NCI-H748 (cell line): Measurements from ENCODE around the gene MYH14.
"Not testable (repeated sequence)": the region's sequence is repeated elsewhere in the genome, so short reads cannot be mapped to it uniquely, and the experiment has no call there.

Source experiments
- DNase-seq: peaks from one replicate; lab custom pipeline; 2025; ENCODE audit not compliant: unreplicated experiment; lab: John Stamatoyannopoulos, UW

MYH14 gene

DNA sequence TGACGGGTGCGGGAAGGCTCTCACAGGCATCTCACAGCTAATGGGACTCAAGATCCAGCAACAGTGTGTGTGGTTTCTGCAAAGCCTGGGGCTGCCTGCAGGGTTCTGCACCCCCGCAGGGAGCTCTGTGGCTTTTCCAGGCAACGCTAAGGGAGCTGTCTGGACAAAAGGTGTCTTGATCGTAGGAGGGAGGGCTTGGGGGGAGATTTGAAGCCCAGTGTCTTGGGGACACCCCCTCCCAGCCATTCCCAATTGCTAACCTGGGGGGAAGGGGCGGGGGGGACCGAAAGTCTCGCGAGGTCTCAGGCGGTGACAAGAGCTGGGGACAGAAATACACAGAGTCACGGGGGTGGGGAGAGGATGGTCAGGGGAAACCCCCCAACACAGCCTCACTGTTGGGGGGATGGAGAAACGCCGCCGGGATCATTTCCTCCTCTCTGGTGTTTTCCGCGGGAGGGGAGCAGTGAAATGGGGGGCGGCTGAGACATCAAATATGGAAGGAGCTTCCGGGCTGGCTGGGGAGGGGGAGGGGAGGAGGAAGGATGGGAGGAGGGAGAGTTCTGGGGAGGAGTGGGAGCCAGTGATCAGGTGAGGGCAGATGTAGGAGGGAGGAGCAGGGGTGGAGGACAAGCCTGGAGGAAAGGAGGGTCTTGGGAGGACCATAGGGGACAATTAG lies 112.5 kb downstream of the MYH14 start:
- peak; percentile 84 for DNase-seq

DNA sequence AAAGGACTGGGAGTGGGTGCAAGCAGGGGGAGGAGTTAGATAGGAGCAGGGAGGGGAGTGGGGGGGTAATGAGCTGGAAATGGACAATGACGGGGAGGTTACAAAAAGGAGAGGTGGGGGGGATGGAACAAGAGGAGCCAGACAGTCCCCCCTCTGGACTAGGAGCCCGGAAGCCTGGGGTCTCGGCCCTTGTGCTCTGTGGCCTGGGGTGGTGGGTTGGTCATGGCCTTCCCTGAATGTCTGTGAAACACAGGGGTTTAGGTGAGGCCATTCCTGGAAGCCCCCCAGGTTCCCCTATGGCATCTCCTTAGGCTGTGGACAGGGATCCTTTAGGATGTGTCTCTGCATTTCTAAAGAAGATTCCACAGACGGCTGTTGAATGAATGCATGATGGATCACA lies 113.7 kb downstream of the MYH14 start:
- no peak for DNase-seq

DNA sequence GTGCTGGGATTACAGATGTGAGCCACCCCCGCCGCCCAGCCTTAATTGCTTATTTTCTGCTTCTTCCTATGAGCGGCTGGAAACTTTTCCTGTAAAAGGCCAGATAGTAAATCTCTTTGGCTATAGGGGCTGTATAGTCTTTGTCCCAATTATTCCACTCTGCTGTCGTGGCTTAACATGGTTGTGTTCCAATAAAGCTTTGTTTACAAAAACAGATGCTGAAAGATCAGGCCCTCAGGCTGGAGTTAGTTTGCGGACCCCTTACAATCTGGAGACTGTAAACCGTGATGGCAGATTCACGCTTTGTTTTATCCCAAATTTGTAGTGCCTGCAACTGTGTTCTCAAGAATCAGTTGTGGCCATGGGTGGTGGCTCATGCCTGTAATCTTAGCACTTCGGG lies 115.0 kb downstream of the MYH14 start:
- no peak for DNase-seq

DNA sequence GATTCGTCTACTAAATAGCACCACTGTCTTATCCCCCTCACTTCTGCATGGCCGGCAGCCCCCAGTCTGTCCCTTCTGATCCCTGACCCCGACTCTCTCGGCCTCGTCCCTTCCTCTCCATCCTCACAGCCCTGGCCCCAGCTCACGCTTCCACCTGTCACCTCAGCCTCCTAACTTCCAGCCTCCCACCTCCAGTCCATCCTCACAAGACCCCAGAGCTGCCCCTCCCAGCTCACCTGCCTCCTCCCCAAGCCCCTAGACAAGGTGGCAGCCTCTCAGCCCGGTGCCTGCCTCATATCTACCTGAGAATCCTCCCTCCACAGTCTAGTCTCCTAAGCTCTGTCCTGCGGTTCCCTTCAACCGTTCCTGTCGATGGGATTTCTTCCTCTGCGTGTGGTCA lies 115.7 kb downstream of the MYH14 start:
- DNase-seq: no peak

DNA sequence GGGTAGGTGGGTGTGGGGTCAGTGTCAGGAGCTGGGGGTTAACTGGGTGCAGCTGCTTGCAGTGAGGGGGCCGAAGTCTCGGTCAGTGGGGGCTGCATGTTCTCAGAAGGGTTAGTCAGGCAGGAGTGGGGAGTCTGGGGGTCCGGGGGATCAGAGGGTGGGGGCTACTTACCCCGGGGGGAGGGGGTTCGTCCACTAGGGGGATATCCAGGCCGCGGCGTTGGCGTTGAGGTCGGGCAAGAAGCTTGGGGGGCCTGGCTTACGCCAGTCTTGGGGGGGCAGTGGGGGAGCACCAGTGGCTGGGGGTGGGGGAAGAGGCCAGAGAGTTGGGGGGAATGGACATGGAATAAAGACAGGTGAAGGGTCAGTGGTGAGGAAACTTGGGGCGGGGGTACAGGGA lies 116.6 kb downstream of the MYH14 start:
- no peak for DNase-seq

DNA sequence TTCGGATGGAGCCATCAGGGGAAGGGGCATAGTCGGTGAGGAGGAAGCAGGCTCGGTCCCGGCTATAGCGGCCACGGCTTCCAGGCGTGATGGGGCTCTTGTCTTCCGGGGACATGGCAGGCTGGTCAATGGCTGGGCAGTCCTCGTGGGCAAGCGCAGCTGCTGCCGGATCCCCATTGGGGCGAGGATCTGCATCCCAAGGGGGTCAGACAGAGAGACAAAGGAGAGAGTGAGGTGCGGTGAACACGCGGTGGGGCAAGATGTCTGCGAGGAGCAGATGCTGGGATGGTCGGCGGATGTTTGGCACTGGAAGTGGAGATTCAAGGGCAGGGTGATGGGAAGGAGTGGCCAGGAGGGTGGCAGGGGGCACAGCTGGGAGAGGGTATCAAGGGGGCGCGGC lies 117.2 kb downstream of the MYH14 start:
- DNase-seq: no peak

DNA sequence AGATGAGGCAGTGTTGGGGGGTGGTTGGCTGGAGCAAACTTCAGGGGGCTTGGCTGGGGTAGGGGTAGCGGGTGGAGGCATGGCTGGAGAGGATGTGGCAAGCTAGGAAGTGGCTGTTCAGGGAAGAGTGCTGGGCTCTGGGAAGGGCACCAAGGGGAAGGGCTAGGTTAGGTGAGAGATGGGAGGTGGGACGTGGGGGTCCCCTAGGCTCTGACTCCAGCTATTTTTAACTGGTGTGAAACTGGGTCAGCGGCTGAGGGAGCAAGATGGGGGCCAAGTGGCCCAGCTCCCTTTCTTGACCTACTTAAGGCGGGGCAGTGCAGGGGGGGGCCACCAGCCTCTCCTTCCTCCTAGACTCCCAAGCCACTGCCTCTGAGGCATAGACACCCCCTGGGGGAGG lies 118.4 kb downstream of the MYH14 start:
- no peak for DNase-seq

DNA sequence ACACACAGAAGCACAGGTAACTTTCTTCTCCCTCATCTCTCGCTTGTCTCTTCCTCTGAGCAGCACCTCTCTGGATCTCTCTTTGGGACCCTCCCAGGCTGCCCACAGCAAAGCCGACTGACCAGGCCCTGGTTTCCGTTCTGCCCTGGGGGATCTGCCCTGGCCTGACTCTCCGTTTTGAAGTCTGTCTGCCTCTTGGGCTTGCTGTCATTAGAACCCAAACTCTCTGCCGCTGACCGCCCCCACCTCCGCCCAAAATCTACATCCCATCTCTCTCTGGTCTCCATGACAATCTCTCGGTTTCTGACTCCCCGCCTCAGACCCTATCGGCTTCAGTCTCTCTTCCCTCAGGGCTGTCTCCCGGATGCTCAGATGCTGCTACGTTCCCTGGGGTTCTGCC lies 118.8 kb downstream of the MYH14 start:
- no peak for DNase-seq

DNA sequence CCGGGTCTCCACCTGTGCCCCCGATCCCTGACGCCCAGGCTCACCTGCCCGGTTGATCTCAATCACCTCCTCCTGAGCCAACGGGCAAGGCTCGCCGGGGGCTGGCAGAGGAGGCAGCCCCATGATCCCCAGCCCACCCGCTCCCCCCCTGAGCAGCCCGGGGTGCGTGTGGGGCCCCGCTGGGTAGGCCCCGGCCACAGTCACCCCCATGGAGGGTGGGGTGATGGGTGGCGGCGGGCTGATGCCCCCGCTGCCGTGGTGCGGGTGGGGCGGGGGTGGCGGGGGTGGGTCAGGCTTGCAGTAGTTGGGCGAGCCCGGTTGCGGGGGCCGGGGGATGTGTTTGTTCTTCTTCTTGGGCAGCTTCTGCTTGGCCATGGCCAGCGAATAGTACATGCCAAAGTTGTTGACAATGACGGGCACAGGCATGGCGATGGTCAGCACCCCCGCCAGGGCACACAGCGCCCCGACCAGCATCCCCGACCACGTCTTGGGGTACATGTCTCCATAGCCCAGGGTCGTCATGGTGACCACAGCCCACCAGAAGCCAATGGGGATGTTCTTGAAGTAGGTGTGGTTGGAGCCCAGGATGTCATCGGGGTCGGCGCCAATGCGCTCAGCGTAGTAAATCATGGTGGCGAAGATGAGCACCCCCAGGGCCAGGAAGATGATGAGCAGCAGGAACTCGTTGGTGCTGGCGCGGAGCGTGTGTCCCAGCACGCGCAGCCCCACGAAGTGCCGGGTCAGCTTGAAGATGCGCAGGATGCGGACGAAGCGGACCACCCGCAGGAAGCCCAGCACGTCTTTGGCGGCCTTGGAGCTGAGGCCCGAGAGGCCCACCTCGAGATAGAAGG lies 119.7 kb downstream of the MYH14 start:
- DNase-seq: no peak

DNA sequence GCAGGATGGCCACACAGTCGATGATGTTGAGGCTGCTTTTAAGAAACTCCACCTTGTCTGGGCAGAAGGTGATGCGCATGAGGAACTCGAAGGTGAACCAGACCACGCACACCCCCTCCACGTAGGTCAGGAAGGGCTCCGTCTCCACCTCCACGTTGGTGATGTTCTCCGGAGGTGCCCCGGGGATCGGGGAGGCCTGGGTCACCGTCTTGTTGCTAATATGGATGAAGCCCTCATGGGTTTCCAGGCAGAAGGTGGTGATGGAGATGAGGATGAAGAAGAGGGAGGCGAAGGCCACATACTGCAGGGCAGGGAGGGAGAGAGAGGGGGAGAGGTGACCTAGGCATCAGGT lies 120.3 kb downstream of the MYH14 start:
- no peak for DNase-seq

DNA sequence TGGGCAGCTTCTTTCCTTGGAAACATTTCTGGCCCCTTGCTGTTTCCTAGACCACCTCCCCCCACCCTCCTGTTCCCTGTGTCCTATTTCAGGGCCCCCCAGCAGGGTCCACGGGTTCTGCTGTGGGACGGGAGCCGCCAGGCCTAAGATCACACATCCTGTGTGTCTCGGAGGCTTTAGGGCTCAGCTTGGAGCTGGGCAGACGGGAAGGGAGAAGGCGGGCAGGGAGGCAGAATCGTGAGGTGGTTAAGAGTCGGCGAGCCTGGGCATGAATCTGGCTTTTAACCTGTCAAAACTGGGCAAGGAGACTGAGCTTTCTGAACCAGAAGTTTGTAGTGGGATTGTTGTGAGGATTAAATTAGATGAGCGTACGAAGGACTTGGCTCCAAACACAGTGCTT lies 120.9 kb downstream of the MYH14 start:
- DNase-seq: no peak

DNA sequence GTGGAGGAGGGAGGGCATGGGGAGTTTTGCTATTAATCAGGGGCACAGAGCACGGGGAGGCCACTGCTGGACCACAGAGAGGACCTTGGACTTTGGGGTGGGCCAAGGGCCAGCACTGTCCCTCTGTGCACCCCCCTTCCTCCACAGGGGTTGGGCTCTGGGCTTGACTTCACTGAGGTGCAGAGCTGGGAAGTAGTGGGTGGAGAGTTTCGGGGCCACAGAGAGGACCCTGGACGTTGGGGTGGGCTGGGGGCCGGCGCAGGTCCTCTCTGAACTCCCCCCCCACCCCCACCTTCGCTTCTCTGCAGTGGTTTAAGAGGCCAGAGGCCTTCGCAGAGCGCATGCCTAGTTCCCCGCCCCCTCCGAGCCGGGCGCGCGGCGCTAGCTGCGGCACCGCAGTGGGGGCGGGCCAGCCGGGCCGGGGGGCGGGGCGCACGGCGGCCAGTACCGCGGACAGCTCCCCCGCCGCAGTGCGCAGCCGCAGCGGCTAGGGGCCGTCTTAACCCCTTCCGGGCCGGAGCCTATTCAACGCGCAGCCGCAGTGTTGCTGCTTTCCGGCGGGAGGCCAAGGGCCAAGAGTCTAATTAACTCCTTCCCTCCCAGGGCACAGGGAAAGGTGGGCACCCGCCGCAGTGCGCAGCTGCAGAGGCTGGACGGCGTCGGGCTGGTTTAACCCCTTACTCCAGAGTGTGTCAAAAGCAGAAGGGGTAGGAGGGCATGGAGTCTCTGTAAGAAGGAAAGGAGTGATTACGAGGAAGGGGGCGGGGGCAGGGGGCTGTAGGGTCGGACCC lies 122.1 kb downstream of the MYH14 start:
- DNase-seq: peak; percentile 97

DNA sequence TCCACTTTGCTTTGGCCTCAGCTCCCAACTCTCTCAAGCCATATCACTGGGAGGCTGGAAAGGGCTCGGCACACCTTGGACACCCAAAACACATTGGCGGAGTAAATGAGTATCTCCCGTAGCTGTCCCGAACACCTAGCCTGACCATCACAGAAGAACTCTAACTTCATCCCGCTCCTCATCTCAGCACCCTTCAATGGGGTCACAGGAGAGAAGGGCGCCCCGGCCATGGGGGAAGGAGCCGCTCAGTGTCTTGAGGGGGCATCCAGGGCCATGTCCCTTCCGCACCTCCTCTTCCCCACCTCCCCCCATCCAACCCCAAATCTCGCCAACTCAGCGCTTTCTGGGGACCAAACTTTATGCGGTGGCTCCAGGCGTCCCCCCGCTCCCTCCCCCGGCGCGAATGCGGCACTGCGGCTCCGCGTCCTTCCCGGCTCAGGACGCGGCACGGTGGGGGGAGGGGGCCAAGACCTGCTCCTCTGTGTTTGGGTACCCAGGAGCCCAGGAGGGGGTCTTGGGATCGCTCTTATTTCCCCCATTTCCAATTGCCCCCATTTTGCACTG lies 122.8 kb downstream of the MYH14 start:
- DNase-seq: no peak

DNA sequence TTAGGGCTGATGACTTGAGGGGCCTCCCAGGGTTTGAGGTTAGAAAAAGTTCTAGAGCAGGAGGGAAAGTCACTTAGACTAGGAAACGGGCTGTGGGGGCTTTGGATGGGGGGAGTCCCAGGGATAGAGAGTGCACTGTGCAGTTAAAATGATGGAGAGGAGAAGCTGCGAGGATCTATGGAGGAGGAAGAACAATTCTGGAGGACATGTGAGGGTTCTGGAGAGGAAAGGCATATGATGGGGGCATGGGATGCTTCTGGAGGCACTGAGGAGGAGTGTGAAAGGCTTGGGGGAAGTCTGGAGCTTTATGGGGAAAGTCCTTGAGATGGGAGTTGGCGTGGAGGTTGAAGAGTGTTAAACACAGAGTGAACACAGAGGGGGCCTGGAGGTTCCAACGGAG lies 123.6 kb downstream of the MYH14 start:
- no peak for DNase-seq

DNA sequence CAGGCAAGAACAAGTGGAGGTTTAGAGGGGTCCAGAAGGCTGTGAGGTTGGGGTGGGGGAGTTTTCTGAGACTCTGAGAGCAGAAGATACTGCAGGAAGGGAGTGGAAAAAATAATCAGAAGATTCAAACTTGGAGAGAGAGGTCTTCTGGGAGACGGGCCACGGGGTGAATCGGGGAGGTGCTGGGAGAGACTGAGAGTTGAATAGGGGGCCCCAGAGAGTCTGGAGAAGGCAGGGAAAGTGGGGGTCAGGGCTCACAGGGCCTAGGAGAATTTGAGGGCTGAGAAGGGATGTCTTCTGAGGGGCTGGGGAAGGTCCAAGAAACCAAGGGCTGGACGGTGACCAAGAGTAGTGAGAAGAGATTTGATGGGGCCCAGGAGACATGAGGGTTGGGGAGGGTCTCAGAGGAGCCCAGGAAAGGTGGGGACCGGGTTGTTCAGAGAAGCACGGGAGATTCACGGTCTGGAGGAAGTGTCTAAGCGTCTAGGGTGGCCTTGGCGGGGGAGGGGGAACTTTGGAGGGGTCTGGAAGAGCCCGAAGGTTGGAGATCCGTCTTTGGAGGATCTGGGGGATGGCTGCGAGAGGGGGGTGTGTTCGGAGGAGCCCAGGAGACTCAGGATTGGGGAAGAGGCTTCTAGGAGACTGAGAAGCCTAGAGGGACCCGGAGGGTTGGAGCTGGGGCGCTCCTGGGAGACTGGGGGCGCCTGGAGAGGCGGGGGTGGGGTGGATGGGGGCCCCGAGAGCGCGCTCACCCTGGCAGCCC lies 124.2 kb downstream of the MYH14 start:
- no peak for DNase-seq

DNA sequence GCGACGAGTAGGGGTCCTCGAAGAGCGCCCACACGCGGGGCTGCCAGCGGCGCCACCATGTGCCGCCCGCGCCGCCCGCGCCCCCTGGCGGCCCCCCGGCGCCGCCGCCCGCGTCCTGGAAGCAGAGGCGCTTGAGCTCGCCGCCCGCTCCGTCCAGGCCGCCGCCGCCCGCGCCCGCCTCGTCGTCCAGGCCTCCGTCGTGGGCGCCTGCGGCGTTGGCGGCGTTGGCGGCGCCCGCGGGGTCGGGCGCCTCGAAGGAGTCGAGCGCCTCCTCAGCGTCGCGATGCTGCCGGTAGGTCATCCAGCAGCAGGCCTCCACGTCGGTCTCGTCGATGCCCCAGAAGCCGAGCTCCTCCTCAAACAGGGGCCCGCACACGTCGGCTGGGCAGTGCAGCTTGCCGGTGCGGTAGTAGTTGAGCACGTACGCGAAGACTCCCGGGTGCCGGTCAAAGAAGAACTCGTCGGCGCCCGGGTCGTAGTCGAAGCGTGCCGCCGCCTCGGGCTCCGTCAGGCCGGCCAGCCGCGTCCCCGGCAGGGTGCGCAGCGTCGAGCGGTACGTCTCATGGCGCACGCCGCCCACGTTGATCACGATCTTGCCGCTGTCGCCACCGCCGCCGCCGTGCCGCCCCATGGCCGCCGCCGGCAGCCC lies 124.9 kb downstream of the MYH14 start:
- peak; percentile 78 for DNase-seq

DNA sequence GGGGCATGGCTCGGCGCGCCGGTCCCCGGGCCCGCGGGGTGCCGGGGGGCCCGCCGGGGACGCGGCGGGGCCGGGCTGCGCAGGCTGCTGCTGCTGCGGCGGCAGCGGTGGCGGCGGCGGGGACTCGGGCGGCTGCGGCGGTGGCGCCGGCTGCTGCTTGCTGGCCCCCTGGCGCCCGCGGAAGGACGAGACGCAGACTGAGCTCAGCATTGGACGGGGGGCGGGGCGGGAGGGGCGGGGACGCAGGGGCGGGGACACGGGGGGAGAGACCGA lies 125.4 kb downstream of the MYH14 start:
- DNase-seq: no peak

DNA sequence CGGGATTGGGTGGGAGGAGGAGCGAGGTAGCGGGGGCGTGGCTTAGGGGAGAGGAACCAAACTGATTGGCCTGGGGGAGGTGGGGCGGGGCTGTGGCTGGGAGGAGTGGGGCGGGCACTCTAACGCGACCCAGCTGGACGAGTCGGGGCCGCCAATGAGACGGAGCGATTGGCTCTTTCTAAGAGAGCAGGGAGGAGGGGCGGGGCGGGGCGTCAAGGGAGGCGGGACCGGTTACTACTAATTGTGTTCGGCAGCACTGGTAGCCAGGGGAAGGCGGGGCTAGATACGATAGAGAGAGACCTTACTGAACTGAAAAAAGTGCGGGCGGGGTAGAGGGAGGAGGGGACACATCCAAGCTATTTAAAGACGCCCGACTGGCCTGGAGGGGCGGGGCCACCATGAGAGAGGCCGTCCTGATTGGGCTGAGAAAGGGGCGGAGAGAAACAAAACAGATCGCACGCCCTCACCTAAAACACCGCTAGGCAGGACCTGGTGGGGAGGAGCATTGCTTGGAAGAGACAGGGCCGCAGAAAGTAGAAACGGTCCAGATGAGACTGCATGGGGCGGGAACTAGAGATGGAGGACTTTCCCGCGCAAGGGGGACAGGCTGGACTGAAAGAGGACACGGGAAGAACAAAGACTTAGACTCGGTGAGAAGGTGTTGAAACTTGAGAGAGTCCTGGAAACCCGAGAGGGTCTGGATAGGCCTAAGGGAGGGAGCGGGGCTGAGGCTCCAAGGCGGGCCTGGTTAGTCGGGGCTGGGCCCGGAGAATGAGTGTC lies 125.9 kb downstream of the MYH14 start, which contains the start of gene KCNC3:
KCNC3 (minus strand) TSS at position 232 of the 780 bp plus-strand sequence. CDS start 295 bp downstream, outside the sequence.
- DNase-seq: peak; percentile 100

DNA sequence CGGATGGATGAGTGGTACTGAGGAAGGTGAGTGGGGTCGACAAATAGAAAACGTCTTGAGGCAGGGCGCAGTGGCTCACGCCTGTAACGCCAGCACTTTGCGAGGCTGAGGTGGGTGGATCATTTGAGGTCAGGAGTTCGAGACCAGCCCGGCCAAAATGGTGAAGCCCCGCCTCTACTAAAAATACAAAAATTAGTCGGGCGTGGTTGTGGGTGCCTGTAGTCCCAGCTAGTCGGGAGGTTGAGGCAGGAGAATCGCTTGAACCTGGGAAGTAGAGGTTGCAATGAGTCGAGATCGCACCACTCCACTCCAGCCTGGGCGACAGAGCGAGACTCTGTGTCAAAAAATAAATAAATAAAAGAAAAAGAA lies 126.5 kb downstream of the MYH14 start:
- DNase-seq: not testable (repeated sequence)
